BJ (cell line): Measurements from ENCODE around the gene MGAT5. TPM values are rescaled to one million over a fixed set of nuclear protein-coding genes. Genes with fewer than 3 reads are reported as not detected.

Source experiments
- CTCF ChIA-PET: fragments of 350-600 bp; formaldehyde crosslinking; extraction: SDS; loops from one replicate; lab custom pipeline; 2021; ENCODE audit warnings: antibody characterized with exemption, inconsistent platforms; lab: Yijun Ruan, JAX
- POLR2A ChIA-PET: fragments of 300-600 bp; sonication (Branson Sonifier 250); formaldehyde crosslinking; extraction: SDS; loops from one replicate; lab custom pipeline; 2021; ENCODE audit warnings: antibody characterized with exemption; lab: Charles Lee
- DNase-seq: peaks from one replicate; pipeline ENCODE4 v3.0.0-alpha.2; 2011; ENCODE audit warnings: low read depth
- H3K27me3 ChIP-seq: 2 replicates; pipeline ENCODE4 v1.6.0; 2011; ENCODE audit warnings: low read length; ENCODE audit not compliant: control insufficient read depth, insufficient read depth
- H3K36me3 ChIP-seq: 2 replicates; pipeline ENCODE4 v1.5.1; 2011; ENCODE audit warnings: low read length; ENCODE audit not compliant: control insufficient read depth, insufficient read depth
- H3K4me3 ChIP-seq: 2 replicates; pipeline ENCODE4 v1.5.1; 2011; ENCODE audit warnings: low read depth, mild to moderate bottlenecking, control low read depth, low read length
- CTCF ChIP-seq: IDR thresholded peaks from 2 replicates; pipeline ENCODE4 v1.5.1; 2011; ENCODE audit warnings: low read depth, mild to moderate bottlenecking, control low read depth, inconsistent platforms, low read length, moderate library complexity; ENCODE audit not compliant: insufficient read depth
- polyA plus RNA-seq: library from polyadenylated mRNA; depleted of rRNA; stranded (reverse); fragments of >200 nt; gene quantifications from 2 replicates; pipeline ENCODE4 v1.2.3, GENCODE V29; 2011

The MGAT5 gene
- polyA plus RNA-seq, 1 experiment: 25.0 TPM

DNA sequence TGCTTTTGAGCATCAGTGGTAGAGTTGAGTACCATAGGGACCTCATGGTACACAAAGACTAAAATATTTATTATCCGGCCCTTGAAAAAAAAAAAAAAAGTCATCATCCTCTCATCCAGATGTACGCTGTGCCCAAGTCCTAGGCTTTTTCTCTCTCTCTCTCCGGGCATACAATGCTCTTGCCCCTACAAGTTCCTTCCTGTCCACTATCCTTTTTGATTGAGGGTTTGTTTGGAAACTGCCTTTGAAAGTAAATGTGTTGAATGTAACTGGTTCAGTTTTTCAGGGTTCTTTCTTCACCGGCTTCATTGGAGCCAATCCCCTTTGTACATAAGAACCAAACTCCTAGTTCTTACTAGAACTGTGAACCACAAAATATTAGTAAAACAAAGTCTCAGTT is 130.3 kb downstream of the MGAT5 start:
- CTCF ChIA-PET: no interaction called here
- no peak overlapping the region for H3K4me3 ChIP-seq
- POLR2A ChIA-PET: no interaction called here
- DNase-seq: no peak
- no peaks in the 10 kb centered on the region for H3K36me3 ChIP-seq
- no peaks in the 10 kb centered on the region for H3K27me3 ChIP-seq
- no peak for TF ChIP-seq CTCF

- CTCF ChIA-PET: no interaction called here
Observed at GRCh38 chr2:134385195-134385594, 131.3 kb downstream of the MGAT5 start.

GRCh38 chr2:134386310-134386709 is 132.4 kb downstream of the MGAT5 start:
- Histone ChIP-seq H3K4me3 (no peak overlapping the region), H3K36me3 (no peaks in the 10 kb centered on the region), H3K27me3 (no peaks in the 10 kb centered on the region)
- ChIA-PET CTCF (interaction anchor here (1.8 to 4.3 kb wide), 2 partner anchors 14 to 26 kb away, joined by 5 to 18 read pairs; no protein-coding TSS in a partner anchor), POLR2A (no interaction called here)
- TF ChIP-seq CTCF: no peak
- DNase-seq: no peak

More at GRCh38 chr2:134385195-134385594, 131.3 kb downstream of the MGAT5 start:
- H3K36me3 ChIP-seq: no peaks in the 10 kb centered on the region
- DNase-seq: no peak
- TF ChIP-seq CTCF: no peak
- H3K4me3 ChIP-seq: no peak overlapping the region
- H3K27me3 ChIP-seq: no peaks in the 10 kb centered on the region
- POLR2A ChIA-PET: no interaction called here

DNA sequence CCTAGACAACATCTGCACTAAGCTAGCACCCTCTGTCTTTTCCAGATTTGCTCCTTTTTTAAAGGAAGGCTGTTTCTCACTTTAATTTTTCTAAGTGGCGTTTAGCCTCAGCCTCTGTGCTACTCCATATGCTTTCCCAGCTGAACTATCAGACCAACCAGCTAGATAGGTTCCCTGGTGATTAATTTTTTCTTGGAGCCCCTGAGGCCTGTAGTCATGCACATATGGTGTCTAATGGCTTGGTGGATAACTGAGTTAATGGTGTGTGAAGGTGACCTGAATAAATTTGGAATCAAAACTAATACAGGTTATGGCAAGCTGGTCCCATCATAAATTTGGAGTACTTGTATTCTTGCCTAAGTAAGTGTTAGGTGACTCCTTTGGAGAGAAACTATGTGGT is 135.5 kb downstream of the MGAT5 start:
- Histone ChIP-seq H3K27me3 (no peaks in the 10 kb centered on the region), H3K36me3 (no peaks in the 10 kb centered on the region), H3K4me3 (no peak overlapping the region)
- CTCF ChIA-PET: interaction anchor here (4.3 kb wide), 1 partner anchor 23 kb away, joined by 18 read pairs; no protein-coding TSS in a partner anchor
- POLR2A ChIA-PET: no interaction called here
- TF ChIP-seq CTCF: no peak
- no peak for DNase-seq

DNA sequence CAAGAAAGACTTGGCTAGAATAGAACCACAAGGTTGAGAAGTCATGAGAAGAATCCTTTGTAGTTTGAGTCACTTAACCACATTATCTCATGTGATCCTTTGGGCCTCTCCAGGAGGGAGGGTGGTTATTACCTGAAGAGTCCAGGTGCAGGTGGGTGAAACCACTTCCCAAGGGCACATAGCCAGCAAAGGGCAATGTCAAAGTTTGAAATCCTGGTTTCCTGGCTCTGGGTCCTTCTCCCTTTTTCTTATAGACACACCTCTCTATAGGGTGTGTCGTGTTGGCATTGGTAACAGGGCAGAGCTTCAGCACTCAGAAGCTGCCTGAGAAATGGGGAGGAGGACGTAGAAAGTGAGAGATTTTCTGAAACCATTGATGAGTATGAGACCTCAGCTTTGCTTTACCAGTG is 137.9 kb downstream of the MGAT5 start:
- TF ChIP-seq CTCF: no peak
- Histone ChIP-seq H3K36me3 (no peaks in the 10 kb centered on the region), H3K4me3 (no peak overlapping the region), H3K27me3 (no peaks in the 10 kb centered on the region)
- ChIA-PET POLR2A (no interaction called here), CTCF (interaction anchor here (1.0 to 1.4 kb wide), 3 partner anchors 15 to 137 kb away, joined by 3 to 5 read pairs (median 3); no protein-coding TSS in a partner anchor)
- DNase-seq: no peak
